ENCODE data around the gene PRKAA2. TPM values are rescaled to one million over a fixed set of nuclear protein-coding genes. Genes with fewer than 3 reads are reported as not detected.

The PRKAA2 gene
- total RNA-seq, 1 experiment from 2014 or later, result 62.4 TPM

DNA sequence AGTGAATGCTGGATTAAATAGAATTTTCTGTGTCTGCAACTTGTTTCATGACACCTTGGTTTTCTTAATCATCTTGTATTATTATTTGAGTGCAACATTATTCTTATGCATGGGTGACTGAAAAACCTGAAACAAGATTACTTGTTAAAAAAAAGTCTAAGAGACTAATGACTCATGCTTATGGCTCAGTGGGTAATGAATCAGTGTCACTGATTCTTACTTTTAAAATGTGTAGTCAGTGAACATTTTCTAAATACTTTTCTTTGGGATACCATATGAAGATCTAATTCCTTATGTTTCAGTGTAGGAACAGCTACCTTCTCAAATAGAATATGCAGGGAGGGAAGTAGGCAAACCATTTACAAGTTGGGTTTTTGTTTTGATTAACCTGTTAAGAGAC is 65.5 kb downstream of the PRKAA2 start:
- DNase-seq (ENCODE audit: extremely low read depth, low read depth), result no peak

DNA sequence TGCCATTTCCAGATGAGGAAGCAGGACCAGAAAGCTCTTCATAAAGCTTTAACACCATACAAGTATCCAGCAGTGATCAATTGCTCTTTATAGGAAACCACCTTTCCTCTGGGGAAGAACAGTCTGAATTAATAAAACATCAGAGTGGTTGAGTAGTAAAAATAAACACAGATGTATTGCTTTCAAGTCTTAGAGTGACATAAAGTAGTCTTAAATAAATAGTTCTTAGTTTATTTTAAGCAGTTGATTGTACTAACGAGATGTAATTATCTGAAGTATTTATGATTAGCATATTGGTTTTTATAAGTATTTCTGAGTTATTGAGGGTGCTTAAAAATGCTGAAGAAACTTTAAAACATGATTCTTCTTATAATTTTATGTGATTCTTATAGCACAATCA is 67.0 kb downstream of the PRKAA2 start:
- DNase-seq (ENCODE audit: extremely low read depth, low read depth), result no peak

DNA sequence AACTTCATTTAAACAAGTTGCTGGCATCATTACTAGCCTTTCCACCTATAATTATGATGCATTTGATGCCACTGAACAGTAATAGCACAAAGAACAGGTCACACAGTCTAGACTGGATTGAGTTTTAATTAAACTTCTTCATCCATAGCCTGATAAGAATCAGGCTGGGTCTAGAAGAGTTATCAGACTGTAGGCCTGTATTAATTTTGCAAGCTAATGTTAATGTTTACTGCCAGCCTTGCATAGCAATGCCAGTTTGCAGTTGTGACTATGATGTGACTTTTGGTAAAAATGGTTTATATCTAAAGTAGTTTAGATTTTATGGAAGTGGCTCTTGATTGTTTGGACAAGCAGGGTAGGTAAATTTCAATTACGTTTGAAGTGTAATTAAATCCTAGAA is 68.0 kb downstream of the PRKAA2 start:
- DNase-seq (ENCODE audit: extremely low read depth, low read depth), result no peak

DNA sequence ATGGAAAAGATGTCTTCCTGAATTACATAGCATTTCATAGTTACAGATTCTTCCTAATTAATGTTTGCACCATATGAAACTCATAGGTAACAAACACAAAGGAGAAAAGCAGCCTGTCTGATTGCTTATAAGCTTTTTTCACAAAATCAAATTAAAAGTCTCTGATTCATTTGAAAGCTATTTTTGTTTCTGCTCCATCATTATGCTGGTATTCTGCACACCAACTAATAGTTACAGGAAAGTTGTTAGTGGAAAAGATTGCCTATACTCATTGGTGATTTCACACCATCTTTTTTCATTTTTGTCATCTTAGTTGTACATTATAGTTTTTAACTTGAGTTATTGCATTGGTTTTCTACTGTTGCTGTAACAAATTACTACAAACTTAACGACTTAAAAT is 70.0 kb downstream of the PRKAA2 start:
- no peak for DNase-seq (ENCODE audit: extremely low read depth, low read depth)

DNA sequence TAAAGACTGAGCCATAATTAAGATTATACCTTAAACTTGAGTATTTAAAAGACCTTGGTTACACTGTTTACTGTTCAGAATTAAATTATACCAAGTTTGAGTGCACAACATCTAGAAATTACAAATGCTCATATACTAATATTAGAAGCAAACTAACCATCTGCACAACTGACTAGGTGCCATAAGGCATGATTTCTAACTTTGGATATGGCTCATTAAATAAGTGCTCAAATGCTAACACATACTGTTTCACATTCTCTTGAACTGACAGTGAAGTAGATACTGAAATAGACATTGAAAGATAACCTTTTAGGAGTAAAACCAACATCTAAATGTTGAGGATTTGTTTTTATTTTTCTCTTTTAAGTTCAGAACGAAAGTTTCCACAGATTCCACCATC is 74.1 kb downstream of the PRKAA2 start:
- no peak for DNase-seq (ENCODE audit: extremely low read depth, low read depth)

DNA sequence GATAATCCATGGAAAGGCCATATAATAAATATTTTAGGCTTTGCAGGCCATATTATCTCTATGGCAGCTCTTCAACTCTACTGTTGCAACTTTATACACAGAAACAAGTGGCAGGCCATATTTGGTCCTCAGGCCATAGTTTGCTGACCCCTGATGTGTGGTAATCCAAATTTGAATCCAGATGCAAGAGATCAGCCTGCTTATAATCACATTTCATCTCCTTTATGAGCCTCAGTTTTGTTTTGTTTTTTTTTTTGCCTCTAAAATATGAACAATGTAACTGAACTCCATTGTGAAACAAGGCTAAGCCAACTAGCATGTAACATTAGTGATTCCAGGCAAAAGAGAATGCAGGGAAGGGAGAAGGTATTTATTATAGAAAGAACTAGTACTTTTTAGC is 81.6 kb downstream of the PRKAA2 start:
- no peak for DNase-seq (ENCODE audit: extremely low read depth, low read depth)

DNA sequence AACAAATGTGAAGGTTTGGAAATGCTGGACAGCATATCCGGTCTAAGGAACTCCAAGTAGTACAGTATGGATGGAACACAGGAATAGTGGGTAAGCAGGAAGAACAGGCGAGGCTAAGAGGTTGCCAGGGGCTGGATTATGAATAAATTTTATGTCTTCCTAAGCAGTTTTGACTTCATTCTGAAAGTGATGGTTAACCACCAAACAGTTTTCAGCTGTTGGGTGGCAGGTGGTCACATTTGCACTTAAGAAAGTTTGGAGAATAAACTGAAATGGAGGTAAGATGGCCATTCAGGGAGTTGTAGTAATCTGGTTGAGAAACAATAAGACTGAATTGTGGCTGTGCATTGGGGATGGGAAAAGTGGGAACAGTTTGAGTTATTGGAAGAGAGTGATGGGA is 83.8 kb downstream of the PRKAA2 start:
- DNase-seq (ENCODE audit: extremely low read depth, low read depth), result no peak

DNA sequence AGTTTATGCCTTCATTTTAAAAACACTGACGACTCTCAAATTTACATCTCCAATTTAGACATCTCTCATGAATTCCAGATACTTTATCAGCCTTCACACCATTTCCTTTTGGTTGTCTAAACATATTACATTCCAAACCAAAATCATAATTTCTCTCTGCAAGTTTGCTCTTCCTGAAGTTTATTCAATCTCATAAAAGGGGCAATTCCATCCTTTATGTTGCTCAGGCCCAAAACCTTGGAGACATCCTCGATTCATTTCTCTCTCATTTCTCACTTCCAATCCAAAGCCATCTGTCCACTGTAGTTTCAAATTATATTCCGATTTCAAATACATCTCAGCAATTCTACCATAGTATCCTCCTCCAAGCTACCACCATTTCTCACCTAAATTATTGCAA is 100.1 kb downstream of the PRKAA2 start:
- no peak for DNase-seq (ENCODE audit: extremely low read depth, low read depth)

DNA sequence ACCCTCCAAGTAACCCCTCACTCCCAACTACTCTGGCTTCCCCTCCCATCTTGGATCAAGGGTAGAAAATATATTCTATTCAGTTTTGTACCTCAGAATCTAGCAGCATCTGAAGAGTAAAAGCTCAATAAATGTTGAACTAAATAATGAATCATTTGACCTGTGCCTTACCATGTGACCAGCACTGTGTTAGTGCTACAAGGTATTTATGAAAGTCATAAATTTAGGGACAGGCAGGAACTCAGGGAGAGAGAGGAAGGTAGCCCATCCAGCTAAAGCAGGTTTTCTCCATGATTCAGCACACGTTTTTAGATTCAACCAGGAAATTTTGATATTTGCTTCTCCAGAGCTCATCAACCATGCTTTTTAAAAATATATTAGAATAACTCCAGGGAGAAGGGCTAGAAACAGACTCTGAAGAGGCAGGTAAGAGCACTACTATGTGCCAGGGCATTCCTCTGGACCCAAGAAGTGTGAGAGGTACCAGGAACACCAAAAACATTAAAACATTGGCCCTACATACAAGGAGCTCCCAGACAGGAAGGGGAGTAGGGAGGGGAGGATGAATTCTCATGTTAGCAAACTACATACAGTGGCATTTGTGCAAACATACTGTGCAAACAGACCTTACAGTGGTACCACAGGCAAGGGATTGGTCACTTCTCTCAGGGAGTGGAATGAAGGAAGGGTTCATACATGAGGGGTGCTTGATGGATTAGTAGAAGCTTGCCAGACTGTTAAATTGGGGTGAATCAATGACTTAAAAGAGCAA is 109.8 kb downstream of the PRKAA2 start:
- no peak for DNase-seq (ENCODE audit: extremely low read depth, low read depth)

DNA sequence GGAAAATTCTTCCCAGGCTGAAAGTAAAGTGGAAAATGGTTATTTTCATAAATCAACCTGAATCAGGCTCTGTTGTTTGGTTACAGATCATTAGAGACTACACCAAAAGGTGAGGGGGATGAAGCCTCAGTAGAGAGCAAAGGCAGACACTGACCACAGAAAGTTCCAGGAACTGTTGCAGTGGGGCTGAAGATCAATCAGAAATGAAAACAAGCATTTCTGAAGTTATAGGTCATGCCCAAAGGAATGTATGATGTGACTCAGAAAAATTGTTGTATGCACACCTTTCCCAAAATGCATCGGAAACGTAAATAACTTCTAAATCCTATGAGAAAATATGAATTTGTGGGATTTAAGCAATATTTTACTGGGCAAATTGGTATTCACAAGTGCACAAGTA is 110.8 kb downstream of the PRKAA2 start:
- no peak for DNase-seq (ENCODE audit: extremely low read depth, low read depth)

DNA sequence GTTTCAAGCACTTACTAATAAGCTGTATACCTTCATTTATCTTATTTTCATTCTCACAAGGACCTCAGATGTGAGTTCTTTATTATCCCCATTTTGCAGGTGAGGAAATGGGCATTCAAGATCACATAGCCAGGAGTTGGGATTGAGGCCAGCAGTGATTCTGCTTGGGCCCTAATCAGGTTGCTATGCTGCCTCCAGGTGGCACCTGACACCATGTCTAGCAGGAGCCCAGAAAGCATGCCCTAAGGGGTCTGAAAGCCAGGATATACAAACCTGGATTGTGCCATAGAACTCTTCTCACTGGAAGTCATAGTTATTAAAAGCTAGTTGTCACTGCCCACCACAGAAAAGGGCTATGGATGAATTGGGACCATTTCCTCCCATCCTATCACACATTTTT is 113.0 kb downstream of the PRKAA2 start:
- no peak for DNase-seq (ENCODE audit: extremely low read depth, low read depth)

DNA sequence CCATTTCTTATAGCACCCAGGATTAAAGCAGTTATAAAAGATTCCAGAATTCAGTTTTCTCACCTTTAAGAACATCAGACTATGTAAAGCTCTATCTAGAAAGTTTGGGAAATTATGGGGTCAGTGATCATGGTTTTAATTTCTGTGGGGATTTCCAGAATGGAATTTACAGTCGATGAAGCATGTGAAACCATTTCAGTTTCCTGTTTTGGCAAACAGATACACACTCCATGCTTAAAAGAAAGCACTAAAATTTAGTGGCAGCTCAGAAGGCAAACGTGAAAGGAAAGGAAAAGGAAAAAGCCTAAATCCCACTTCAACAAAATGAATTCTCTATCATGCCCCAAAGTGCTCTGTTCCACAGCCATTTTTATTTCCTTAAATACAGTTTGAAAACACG is 113.7 kb downstream of the PRKAA2 start:
- DNase-seq (ENCODE audit: extremely low read depth, low read depth), result no peak

Small RNA genes lying within 50 kb of the gene (small RNA-seq; reads per million reads assigned to genes)
- gene AC099789.1, result 0 reads per million in 2 experiments

Other genes with a start within 250 kb of the PRKAA2 start
- gene PLPP3, start 65.8 kb upstream of the PRKAA2 start, total RNA-seq (2014; rRNA removed; shearing (Covaris generic)), result 11.1 and 11.4 TPM in 2 replicates
- gene FYB2, start 174.1 kb downstream of the PRKAA2 start, total RNA-seq (2014; rRNA removed; shearing (Covaris generic)), result not detected in 2 replicates
- not detected in 2 replicates for gene C8A, start 209.5 kb downstream of the PRKAA2 start, total RNA-seq (2014; rRNA removed; shearing (Covaris generic))

All from NCI-H460 (cell line).